GM18507 (cell line): ENCODE data around the gene NLGN1.

Experiments used
- DNase-seq: peaks from one replicate; pipeline ENCODE4 v3.0.0; 2011; ENCODE audit warnings: low read depth; ENCODE audit not compliant: insufficient read length; ENCODE audit errors: extremely low spot score
- FAIRE-seq: peaks from 2 replicates; lab custom pipeline; 2011; peaks lifted over from hg19 to GRCh38; lab: Jason Lieb, UNC

NLGN1 gene

DNA sequence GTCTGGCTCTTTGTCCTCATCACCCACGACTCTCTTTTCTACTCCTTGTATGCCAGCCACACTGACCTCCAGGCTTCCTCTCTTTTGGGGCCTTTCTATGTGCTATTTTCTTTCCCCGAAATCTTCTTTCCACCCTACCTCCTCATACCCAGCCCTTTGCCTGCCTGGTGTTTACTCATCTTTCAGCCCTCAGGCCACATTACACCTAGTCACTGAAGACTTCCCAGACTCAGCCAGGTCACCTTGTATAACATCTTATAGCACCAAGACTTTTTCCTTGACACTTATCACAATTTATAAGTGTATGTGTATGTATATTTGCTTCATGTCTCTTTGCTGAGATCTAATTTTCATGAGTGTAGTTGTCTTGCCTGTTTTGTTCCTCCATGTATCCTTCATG is 396.4 kb downstream of the NLGN1 start:
- no peak for FAIRE-seq

GRCh38 chr3:173796405-173796804 is 398.9 kb downstream of the NLGN1 start:
- DNase-seq (no peak), FAIRE-seq (no peak)

More for the DNA sequence above, 396.4 kb downstream of the NLGN1 start:
- no peak for DNase-seq

- no peak for DNase-seq
- FAIRE-seq = no peak
Observed at GRCh38 chr3:173796890-173797289, 399.3 kb downstream of the NLGN1 start.

DNA sequence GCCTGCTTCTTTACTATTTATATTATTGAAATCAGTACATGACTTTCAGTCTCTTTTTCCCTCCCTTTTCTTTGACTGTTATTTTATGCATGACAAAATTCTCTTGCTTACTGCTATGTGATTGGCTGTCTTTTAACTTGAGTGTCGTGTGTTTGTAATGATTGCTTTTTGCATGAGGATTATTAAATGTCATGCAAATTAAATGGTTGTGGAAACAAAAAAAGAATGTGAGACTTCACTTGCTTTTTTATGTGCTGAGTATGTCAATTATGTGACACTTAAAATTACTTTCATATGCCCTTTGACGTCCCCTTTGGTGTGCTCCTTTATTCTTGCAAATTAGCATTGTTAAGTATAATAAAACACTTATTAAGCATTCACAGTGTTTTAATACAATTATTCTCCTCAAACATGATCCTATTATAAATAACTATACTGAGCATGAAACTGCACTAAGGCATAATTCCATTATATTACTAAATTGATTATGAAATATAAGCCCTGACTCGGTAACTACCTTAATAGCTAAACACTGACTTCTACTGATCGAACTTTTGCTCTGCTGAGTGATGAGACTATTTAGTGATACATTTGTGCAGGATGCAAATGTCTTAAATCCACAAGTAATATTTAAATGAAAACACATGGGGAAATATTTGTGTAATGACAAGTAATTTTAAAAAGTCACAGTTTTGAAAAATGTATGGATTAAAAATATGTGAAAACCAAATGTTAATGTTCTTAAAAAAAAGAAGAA is 401.7 kb downstream of the NLGN1 start:
- FAIRE-seq (no peak), DNase-seq (no peak)

- DNase-seq (no peak), FAIRE-seq (no peak)
Observed at GRCh38 chr3:173800154-173800553, 402.6 kb downstream of the NLGN1 start.

DNA sequence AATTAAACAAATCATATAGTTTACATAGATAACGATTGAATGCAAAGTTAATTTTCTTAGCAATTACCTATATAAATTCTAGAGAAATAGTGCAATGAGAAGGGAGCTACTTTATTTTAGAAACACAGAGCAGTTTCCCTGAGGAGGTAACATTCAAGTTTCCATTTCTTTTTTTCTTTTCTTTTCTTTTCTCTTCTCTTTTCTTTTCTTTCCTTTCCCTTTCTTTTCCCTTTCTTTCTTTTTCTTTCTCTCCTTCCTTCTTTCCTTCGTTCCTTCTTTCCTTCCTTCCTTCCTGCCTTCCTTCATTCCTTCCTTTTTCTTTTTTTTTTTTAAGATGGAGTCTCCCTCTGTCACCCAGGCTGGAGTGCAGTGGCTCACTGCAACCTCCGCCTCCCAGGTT is 417.3 kb downstream of the NLGN1 start:
- no peak for FAIRE-seq

DNA sequence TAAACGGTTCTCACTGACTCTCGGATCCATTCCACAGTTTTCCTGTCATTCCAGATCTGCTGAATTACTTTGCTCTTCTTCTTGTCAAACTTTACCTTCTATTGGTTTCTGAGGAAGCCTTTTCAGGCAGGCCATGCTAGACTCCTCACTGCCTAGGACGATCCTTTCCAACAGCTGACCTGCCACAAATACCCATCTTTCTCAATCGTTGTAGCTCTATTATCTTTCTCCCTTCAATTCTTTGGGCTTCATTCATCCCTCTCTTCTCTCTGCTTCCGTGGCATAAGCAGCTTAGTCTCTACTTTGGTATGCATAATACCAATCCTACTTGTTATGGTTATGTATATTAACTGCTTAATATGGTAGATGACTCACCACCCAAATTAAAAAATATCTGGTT is 421.8 kb downstream of the NLGN1 start:
- DNase-seq (no peak), FAIRE-seq (no peak)

More for the DNA sequence above, 417.3 kb downstream of the NLGN1 start:
- no peak for DNase-seq

DNA sequence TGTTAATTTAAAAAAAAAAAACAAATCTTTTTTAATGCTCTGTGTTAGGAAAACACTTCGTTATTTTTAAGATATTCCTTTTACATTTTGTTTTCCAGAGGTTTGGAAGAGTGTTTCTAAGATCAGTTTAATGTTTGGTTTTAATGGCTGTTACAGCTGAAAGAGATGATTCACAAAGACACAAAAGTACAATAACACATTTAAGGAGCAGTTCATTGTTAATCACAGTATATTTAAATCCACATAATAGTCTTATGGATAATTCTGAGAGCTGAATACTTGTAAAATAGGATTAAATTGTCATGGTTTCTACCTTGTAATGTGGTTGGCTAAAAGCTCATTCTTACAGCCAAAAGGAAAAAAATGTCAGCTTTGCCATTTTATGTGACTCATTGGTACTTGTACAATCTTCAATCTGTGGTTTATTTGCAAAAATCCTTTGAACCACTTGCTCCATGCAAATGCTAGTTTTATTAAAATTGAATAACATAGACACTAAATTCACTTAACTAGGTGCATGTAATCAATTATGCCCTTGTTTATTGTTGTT is 426.4 kb downstream of the NLGN1 start:
- no peak for FAIRE-seq
- no peak for DNase-seq

GRCh38 chr3:173825730-173826129 is 428.2 kb downstream of the NLGN1 start:
- no peak for FAIRE-seq
- DNase-seq = no peak

GRCh38 chr3:173826416-173826815 is 428.9 kb downstream of the NLGN1 start:
- DNase-seq (no peak), FAIRE-seq (no peak)

- DNase-seq = no peak
- FAIRE-seq = no peak
Observed at GRCh38 chr3:173826901-173827609, 429.5 kb downstream of the NLGN1 start.

GRCh38 chr3:173838644-173839043 is 441.1 kb downstream of the NLGN1 start:
- DNase-seq (no peak), FAIRE-seq (no peak)

- FAIRE-seq (no peak), DNase-seq (no peak)
Observed at GRCh38 chr3:173839859-173840258, 442.3 kb downstream of the NLGN1 start.

DNA sequence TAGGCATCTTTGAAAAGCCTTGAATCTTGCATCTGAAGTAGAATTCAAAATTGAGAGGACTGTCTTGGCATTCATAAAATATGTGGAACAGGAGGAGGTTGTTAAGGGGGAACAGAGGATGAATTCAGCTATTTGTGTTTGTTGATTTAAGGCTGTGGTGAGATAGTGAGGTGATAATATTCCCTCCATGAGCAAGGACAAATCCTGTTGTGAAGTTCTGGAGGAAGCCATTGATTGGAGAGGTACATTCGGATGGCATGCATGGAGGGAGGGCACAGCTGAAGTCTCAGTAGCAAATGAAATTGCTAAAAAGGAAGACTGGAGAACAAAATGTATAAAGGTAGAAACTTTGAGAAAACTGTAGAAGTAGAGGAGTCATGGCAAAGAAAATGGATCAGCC is 443.8 kb downstream of the NLGN1 start:
- DNase-seq (no peak), FAIRE-seq (no peak)

GRCh38 chr3:173843060-173843459 is 445.5 kb downstream of the NLGN1 start:
- DNase-seq (no peak), FAIRE-seq (no peak)

- FAIRE-seq = no peak
- DNase-seq = no peak
Observed at GRCh38 chr3:173846584-173846983, 449.0 kb downstream of the NLGN1 start.

- no peak for FAIRE-seq
- no peak for DNase-seq
Observed at GRCh38 chr3:173849489-173849888, 451.9 kb downstream of the NLGN1 start.

DNA sequence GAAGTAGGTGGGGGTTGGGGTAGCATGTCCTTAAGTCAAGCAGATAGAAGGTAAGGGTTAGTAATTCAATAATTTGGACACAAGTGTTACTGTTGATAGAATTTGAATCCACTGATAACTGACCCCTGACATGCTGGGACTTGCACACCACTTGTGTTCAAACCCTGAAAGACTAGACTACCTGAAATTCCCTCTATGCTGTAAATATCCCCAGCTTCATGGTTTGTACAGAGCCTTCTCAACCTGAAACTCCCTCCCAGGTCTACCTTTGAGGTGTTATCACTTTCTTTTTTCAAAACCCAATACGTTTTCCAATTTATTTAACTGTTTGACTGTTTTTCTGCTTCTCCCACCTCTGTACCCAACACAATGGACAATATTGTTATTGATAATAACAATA is 459.6 kb downstream of the NLGN1 start:
- DNase-seq = no peak
- FAIRE-seq = no peak

GRCh38 chr3:173862701-173863100 is 465.2 kb downstream of the NLGN1 start:
- DNase-seq = no peak
- no peak for FAIRE-seq

GRCh38 chr3:173863551-173863950 is 466.0 kb downstream of the NLGN1 start:
- FAIRE-seq = no peak

More at GRCh38 chr3:173863551-173863950, 466.0 kb downstream of the NLGN1 start:
- no peak for DNase-seq
